Neuronal stem cell (in vitro differentiated cells): Measurements from ENCODE around the gene ATAD3B.
A peak's percentile ranks its signal among the peaks of the same experiment; 100 is the strongest.
"Not testable (repeated sequence)": the region's sequence is repeated elsewhere in the genome, so short reads cannot be mapped to it uniquely, and the experiment has no call there.

ENCODE experiments used
- DNase-seq: peaks from one replicate; pipeline ENCODE4 v3.0.0-alpha.2; 2013; ENCODE audit warnings: low spot score
- H2AFZ ChIP-seq: one replicate; pipeline ENCODE4 v1.6.1; 2013; ENCODE audit warnings: mild to moderate bottlenecking, low read length, inconsistent platforms
- H2AK5ac ChIP-seq: 2 replicates; pipeline ENCODE4 v1.6.1; 2013; ENCODE audit warnings: low read depth, mild to moderate bottlenecking, inconsistent platforms, low read length, moderate library complexity, mixed read lengths
- H2BK120ac ChIP-seq: 2 replicates; pipeline ENCODE4 v1.6.1; 2013; ENCODE audit warnings: low read depth, mild to moderate bottlenecking, inconsistent platforms, low read length, moderate library complexity, mixed read lengths
- H2BK12ac ChIP-seq: one replicate; pipeline ENCODE4 v1.6.1; 2013; ENCODE audit warnings: low read length, inconsistent platforms
- H2BK15ac ChIP-seq: 2 replicates; pipeline ENCODE4 v1.6.1; 2013; ENCODE audit warnings: mild to moderate bottlenecking, low read length, inconsistent platforms, mixed read lengths
- H2BK5ac ChIP-seq: one replicate; pipeline ENCODE4 v1.6.1; 2013; ENCODE audit warnings: inconsistent platforms, mild to moderate bottlenecking, low read length, moderate library complexity
- H3K14ac ChIP-seq: one replicate; pipeline ENCODE4 v1.6.1; 2013; ENCODE audit warnings: low read length, inconsistent platforms
- H3K18ac ChIP-seq: 2 replicates; pipeline ENCODE4 v1.6.1; 2013; ENCODE audit warnings: low read length, inconsistent platforms
- H3K23ac ChIP-seq: 2 replicates; pipeline ENCODE4 v1.6.1; 2013; ENCODE audit warnings: low read depth, mild to moderate bottlenecking, mixed read lengths, low read length, inconsistent platforms; ENCODE audit not compliant: poor library complexity
- H3K27ac ChIP-seq: replicated peaks from 3 replicates; pipeline ENCODE4 v1.5.1; 2013; ENCODE audit warnings: low read length, inconsistent platforms
- H3K27me3 ChIP-seq, 3 experiments: 2 replicates each; pipeline ENCODE4 v1.6.1; 2013; ENCODE audit warnings: low read length in 3 of 3, mild to moderate bottlenecking in 2 of 3, inconsistent platforms in 1 of 3, low read depth in 1 of 3, mixed read lengths in 1 of 3, moderate library complexity in 1 of 3; ENCODE audit not compliant: control insufficient read depth in 3 of 3, insufficient read depth in 3 of 3
- H3K36me3 ChIP-seq, 2 donors: replicated peaks in 1 of 2; 2 replicates each; pipeline ENCODE4 v1.6.1; 2013; ENCODE audit warnings: low read length in 2 of 2; ENCODE audit not compliant: control insufficient read depth in 2 of 2, insufficient read depth in 2 of 2
- H3K4ac ChIP-seq: 2 replicates; pipeline ENCODE4 v1.6.1; 2013; ENCODE audit warnings: inconsistent platforms, mild to moderate bottlenecking, low read length, moderate library complexity
- H3K4me1 ChIP-seq, 2 donors: 1 replicate in 1 of 2; 2 replicates in 1 of 2; pipeline ENCODE4 v1.6.1; 2013; ENCODE audit warnings: low read length in 2 of 2, low read depth in 1 of 2; ENCODE audit not compliant: control insufficient read depth in 2 of 2, insufficient read depth in 1 of 2
- H3K4me2 ChIP-seq: one replicate; pipeline ENCODE4 v1.6.1; 2013; ENCODE audit warnings: mild to moderate bottlenecking, low read length, inconsistent platforms; ENCODE audit not compliant: insufficient read depth, poor library complexity, severe bottlenecking
- H3K4me3 ChIP-seq, 2 donors: 2 replicates each; pipeline ENCODE4 v1.5.1; 2013; ENCODE audit warnings: low read length in 2 of 2, mild to moderate bottlenecking in 2 of 2, inconsistent platforms in 1 of 2, moderate library complexity in 1 of 2
- H3K79me1 ChIP-seq: one replicate; pipeline ENCODE4 v1.6.1; 2013; ENCODE audit warnings: low read depth, mild to moderate bottlenecking, inconsistent platforms, low read length, moderate library complexity
- H3K9ac ChIP-seq: one replicate; pipeline ENCODE4 v1.6.1; 2013; ENCODE audit warnings: mild to moderate bottlenecking, low read depth, low read length, inconsistent platforms; ENCODE audit not compliant: poor library complexity
- H3K9me3 ChIP-seq, 2 donors: replicated peaks in 1 of 2; 2 replicates each; pipeline versions ENCODE3 to v1.6.1; 2013; ENCODE audit warnings: low read length in 2 of 2, mild to moderate bottlenecking in 2 of 2, inconsistent platforms in 1 of 2, low read depth in 1 of 2, mixed read lengths in 1 of 2, moderate library complexity in 1 of 2; ENCODE audit not compliant: control insufficient read depth in 2 of 2, insufficient read depth in 1 of 2
- H4K8ac ChIP-seq: one replicate; pipeline ENCODE4 v1.6.1; 2013; ENCODE audit warnings: low read depth, mild to moderate bottlenecking, inconsistent platforms, low read length, moderate library complexity
- H4K91ac ChIP-seq: one replicate; pipeline ENCODE4 v1.6.1; 2013; ENCODE audit warnings: low read length, low read depth, mild to moderate bottlenecking, inconsistent platforms; ENCODE audit not compliant: poor library complexity
- WGBS, 2 donors: extraction: QIAGEN DNeasy Blood & Tissue Kit; methylation state at CpG; one replicate each; pipeline ENCODE4 v1.1.7; 2013; ENCODE audit warnings: missing lambda C conversion rate in 2 of 2, mixed read lengths in 1 of 2; ENCODE audit not compliant: insufficient read length in 2 of 2, insufficient replicate concordance in 1 of 2; ENCODE audit errors: extremely low coverage in 2 of 2; 5-methylcytosine and 5-hydroxymethylcytosine counted together

ATAD3B gene

GRCh38 chr1:1495461-1495975, 24.0 kb downstream of the ATAD3B start:
- not testable (repeated sequence) for H3K23ac ChIP-seq, H3K27ac ChIP-seq, DNase-seq, H4K91ac ChIP-seq, H2BK5ac ChIP-seq, H3K18ac ChIP-seq, H3K27me3 ChIP-seq, H3K9ac ChIP-seq, H3K4ac ChIP-seq, H4K8ac ChIP-seq, H2BK120ac ChIP-seq, H3K14ac ChIP-seq, H3K4me1 ChIP-seq, H2BK15ac ChIP-seq, H3K4me2 ChIP-seq, H2BK12ac ChIP-seq, H2AK5ac ChIP-seq, H2AFZ ChIP-seq, H3K79me1 ChIP-seq, H3K4me3 ChIP-seq
- no CpG with 5 or more reads among the region's 18 CpGs for WGBS, 2 donors
- peaks cover 3 to 20% of the 10 kb centered on the region in 2 donors for H3K9me3 ChIP-seq
- H3K36me3 ChIP-seq, result peaks cover 20 to 43% of the 10 kb centered on the region in 2 donors

GRCh38 chr1:1504777-1505365, 33.3 kb downstream of the ATAD3B start:
- not testable (repeated sequence) for H3K9me3 ChIP-seq, H2BK15ac ChIP-seq, H2AK5ac ChIP-seq, H3K4me2 ChIP-seq, H2BK12ac ChIP-seq, H3K79me1 ChIP-seq, H3K27ac ChIP-seq, H3K4me1 ChIP-seq, H3K27me3 ChIP-seq, H2BK120ac ChIP-seq, H3K14ac ChIP-seq, H3K36me3 ChIP-seq, H4K91ac ChIP-seq, H3K9ac ChIP-seq, H3K4ac ChIP-seq, H2BK5ac ChIP-seq, H4K8ac ChIP-seq
- Histone ChIP-seq H3K18ac (peak overlapping the region; percentile 35), H3K23ac (peak overlapping the region; percentile 17), H3K4me3 (peak overlapping the region in 1 of 2 donors; percentile 15), H2AFZ (peak overlapping the region; percentile 95)
- WGBS, 2 donors, result no CpG with 5 or more reads among the region's 16 CpGs
- peak; percentile 12 for DNase-seq

GRCh38 chr1:1505366-1505798, 33.8 kb downstream of the ATAD3B start:
- not testable (repeated sequence) for H2BK12ac ChIP-seq, H3K36me3 ChIP-seq, H3K18ac ChIP-seq, H3K79me1 ChIP-seq, H2AK5ac ChIP-seq, DNase-seq, H3K9ac ChIP-seq, H3K27ac ChIP-seq, H2BK5ac ChIP-seq, H4K8ac ChIP-seq, H2BK15ac ChIP-seq, H3K4ac ChIP-seq, H4K91ac ChIP-seq, H3K14ac ChIP-seq, H2BK120ac ChIP-seq, H3K4me1 ChIP-seq, H3K27me3 ChIP-seq, H3K9me3 ChIP-seq, H3K23ac ChIP-seq, H3K4me2 ChIP-seq
- H2AFZ ChIP-seq, result peak overlapping the region; percentile 95
- no CpG with 5 or more reads among the region's 22 CpGs for WGBS, 2 donors
- H3K4me3 ChIP-seq, result peak overlapping the region in 1 of 2 donors; percentile 15

GRCh38 chr1:1505801-1506200, 34.2 kb downstream of the ATAD3B start:
- H2AK5ac ChIP-seq, H3K14ac ChIP-seq, H2BK15ac ChIP-seq, H2BK120ac ChIP-seq, H4K91ac ChIP-seq, H3K9ac ChIP-seq, DNase-seq, H3K27ac ChIP-seq, H2BK5ac ChIP-seq, H3K4me3 ChIP-seq, H2BK12ac ChIP-seq, H3K27me3 ChIP-seq, H3K18ac ChIP-seq, H3K23ac ChIP-seq, H3K4me2 ChIP-seq, H3K79me1 ChIP-seq, H3K4me1 ChIP-seq, H3K36me3 ChIP-seq, H3K4ac ChIP-seq, H4K8ac ChIP-seq, H3K9me3 ChIP-seq: not testable (repeated sequence)
- no CpG with 5 or more reads among the region's 5 CpGs for WGBS, 2 donors
- peak overlapping the region; percentile 74 for H2AFZ ChIP-seq
